HEK293T (cell line): ENCODE measurements around the gene POLDIP3.

Experiments used
- CTCF ChIA-PET: fragments of 350-600 bp; formaldehyde crosslinking; extraction: SDS; loops from one replicate; lab custom pipeline; 2021; ENCODE audit warnings: antibody characterized with exemption, inconsistent platforms; lab: Yijun Ruan, JAX
- POLR2A ChIA-PET: fragments of 350-600 bp; formaldehyde crosslinking; extraction: SDS; loops from one replicate; lab custom pipeline; 2020; ENCODE audit warnings: antibody characterized with exemption, inconsistent platforms; lab: Yijun Ruan, JAX
- DNase-seq: peaks from one replicate; pipeline ENCODE4 v3.0.0; 2012; ENCODE audit warnings: mixed read lengths; ENCODE audit errors: extremely low spot score
- ARNT ChIP-seq: fragments of 450-650 bp; IDR thresholded peaks from 2 replicates; pipeline ENCODE4 v1.6.1; 2017; ENCODE audit warnings: mild to moderate bottlenecking
- BHLHE40 ChIP-seq: fragments of 450-650 bp; IDR thresholded peaks from 2 replicates; pipeline ENCODE4 v1.6.1; 2016; ENCODE audit warnings: mild to moderate bottlenecking, moderate library complexity, borderline replicate concordance
- CTBP1 ChIP-seq: fragments of 450-650 bp; IDR thresholded peaks from 2 replicates; pipeline ENCODE4 v1.6.1; 2016; ENCODE audit warnings: borderline replicate concordance
- ELF4 ChIP-seq: fragments of 450-650 bp; IDR thresholded peaks from 2 replicates; pipeline ENCODE4 v1.6.1; 2017; ENCODE audit warnings: antibody characterized with exemption
- FOXA1 ChIP-seq: fragments of 450-650 bp; IDR thresholded peaks from 2 replicates; pipeline ENCODE4 v1.6.1; 2016; ENCODE audit warnings: mild to moderate bottlenecking
- FOXK2 ChIP-seq: fragments of 450-650 bp; IDR thresholded peaks from 2 replicates; pipeline ENCODE4 v1.6.1; 2016; ENCODE audit warnings: mild to moderate bottlenecking
- FOXM1 ChIP-seq: fragments of 450-650 bp; IDR thresholded peaks from 2 replicates; pipeline ENCODE4 v1.6.1; 2017; ENCODE audit warnings: mild to moderate bottlenecking, borderline replicate concordance
- HDGF ChIP-seq: fragments of 450-650 bp; IDR thresholded peaks from 2 replicates; pipeline ENCODE4 v1.6.1; 2017; ENCODE audit warnings: antibody characterized with exemption, borderline replicate concordance
- L3MBTL2 ChIP-seq: fragments of 450-650 bp; conservative IDR thresholded peaks from 2 replicates; pipeline ENCODE4 v1.6.1; 2016; ENCODE audit warnings: mild to moderate bottlenecking
- LEF1 ChIP-seq: fragments of 450-650 bp; IDR thresholded peaks from 2 replicates; pipeline ENCODE4 v1.6.1; 2017; ENCODE audit warnings: mild to moderate bottlenecking, borderline replicate concordance
- NFRKB ChIP-seq: fragments of 450-650 bp; IDR thresholded peaks from 2 replicates; pipeline ENCODE4 v1.6.1; 2016; ENCODE audit warnings: mild to moderate bottlenecking, moderate library complexity
- PKNOX1 ChIP-seq: fragments of 450-650 bp; IDR thresholded peaks from 2 replicates; pipeline ENCODE4 v1.6.1; 2016
- SP1 ChIP-seq: fragments of 450-650 bp; IDR thresholded peaks from 2 replicates; pipeline ENCODE4 v1.6.1; 2017
- SUZ12 ChIP-seq: fragments of 450-650 bp; IDR thresholded peaks from 2 replicates; pipeline ENCODE4 v1.6.1; 2016; ENCODE audit warnings: mild to moderate bottlenecking
- TARDBP ChIP-seq: fragments of 450-650 bp; IDR thresholded peaks from 2 replicates; pipeline ENCODE4 v1.6.1; 2016
- ZNF384 ChIP-seq: fragments of 450-650 bp; IDR thresholded peaks from 2 replicates; pipeline ENCODE4 v1.6.1; 2016

The POLDIP3 gene

DNA sequence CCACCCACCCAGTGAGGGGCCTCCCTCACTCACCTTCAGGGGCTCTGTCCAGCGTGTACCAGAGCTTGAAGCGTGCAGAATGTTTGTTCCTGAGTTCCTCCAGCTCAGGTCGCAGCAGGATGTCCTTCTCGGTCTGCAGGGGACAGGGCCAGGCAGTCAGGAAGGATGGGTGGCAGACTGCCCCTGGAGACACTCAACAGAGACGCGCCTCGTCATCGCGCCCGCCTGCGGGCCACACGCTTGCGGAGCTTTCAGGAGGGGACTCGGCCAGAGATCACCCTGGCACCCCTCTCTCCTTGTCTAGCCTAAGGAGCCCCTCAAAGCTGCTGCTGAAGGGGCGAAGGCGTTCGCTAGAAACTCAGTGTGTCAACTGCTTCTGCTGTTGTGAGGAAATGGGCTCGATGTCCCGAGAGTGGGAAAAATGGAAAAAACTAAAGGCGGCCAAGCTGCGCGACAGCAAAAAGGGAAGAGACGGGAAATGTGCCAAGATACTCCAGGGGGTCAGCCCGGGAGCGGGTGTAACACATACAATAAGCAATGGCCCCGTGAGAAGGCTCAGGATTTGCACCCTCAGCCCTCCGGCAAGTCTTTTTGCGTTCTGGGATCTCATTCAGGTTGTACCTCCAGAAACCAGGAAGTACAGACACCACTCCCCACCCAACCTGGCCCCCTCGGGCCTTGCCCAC, 9.2 kb upstream of the POLDIP3 start:
- POLR2A ChIA-PET: interaction anchor here (0.6 to 6.0 kb wide), 2 partner anchors 9 to 376 kb away, joined by 3 to 23 read pairs; partner anchors contain the start of gene POLDIP3
- no peak for DNase-seq
- CTCF ChIA-PET: interaction anchor here (0.8 to 1.0 kb wide), 2 partner anchors 25 to 28 kb away, joined by 3 read pairs; partner anchors contain the start of gene CYB5R3
- TF ChIP-seq ELF4: no peak

DNA sequence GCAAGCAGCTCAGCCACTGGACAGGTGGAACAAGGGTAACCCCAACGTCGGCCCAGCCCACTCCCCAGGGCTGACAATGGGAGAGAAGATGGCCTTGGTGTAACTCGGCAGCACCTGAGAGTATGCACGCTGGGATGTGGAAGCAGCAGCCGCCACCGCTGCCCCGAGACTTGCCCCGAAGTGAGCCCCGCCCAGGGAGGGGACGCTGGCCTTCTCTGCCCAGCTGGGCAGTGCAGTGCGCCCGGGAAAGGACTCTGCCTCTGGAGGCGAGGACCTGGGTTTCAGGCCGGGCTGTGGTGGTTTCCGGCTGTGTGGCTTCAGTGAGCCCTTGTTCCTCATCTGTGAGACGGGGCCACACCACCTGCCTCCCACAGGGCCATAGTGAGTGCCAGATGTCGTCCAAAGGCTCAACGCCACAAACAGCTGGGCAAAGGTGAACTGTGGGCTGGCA, 8.6 kb upstream of the POLDIP3 start:
- ChIA-PET CTCF (interaction anchor here (0.8 to 2.6 kb wide), 2 partner anchors 26 to 197 kb away, joined by 3 to 13 read pairs; partner anchors contain the start of gene CYB5R3), POLR2A (interaction anchor here (1.0 to 6.0 kb wide), 2 partner anchors 9 to 26 kb away, joined by 3 to 23 read pairs; partner anchors contain the start of genes CYB5R3 and POLDIP3)
- no peak for TF ChIP-seq ELF4
- TF ChIP-seq CTBP1: no peak
- no peak for TF ChIP-seq ZNF384
- TF ChIP-seq FOXA1: no peak
- TF ChIP-seq NFRKB: no peak
- no peak for TF ChIP-seq TARDBP
- TF ChIP-seq LEF1: no peak
- TF ChIP-seq SP1: no peak
- TF ChIP-seq SUZ12: no peak
- no peak for TF ChIP-seq BHLHE40
- no peak for TF ChIP-seq FOXM1
- no peak for TF ChIP-seq ARNT
- TF ChIP-seq PKNOX1: no peak
- no peak for TF ChIP-seq FOXK2
- no peak for TF ChIP-seq HDGF
- no peak for TF ChIP-seq L3MBTL2
- DNase-seq: no peak

DNA sequence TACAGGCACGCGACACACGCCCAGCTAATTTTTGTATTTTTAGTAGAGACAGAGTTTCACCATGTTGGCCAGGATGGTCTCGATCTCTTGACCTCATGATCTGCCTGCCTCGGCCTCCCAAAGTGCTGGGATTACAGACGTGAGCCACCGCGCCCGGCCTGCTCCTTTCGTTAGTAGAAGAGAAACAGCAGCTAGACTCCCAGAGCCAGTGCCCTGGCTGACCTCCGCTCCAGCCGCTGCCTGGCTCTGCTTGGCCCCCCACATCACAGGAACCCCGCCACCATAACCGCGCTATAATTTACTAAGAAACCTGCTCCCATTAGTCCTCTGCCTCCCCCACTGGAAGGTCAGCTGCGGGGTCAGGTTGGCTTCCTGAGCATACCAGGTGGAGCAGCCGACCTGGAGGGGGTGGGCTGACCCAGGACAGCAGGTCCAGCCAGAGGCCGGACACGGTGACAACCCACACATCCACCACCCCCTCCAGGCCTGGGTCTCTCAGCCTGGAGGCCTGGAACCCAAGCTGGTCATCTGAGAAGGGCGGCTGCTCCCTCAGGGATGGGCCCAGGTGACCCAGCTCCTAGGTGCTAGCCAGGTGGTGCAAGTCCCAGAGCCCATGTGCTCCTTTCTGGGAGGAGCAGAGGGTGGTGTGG, 7.5 kb upstream of the POLDIP3 start:
- CTCF ChIA-PET: interaction anchor here (0.5 to 2.6 kb wide), 9 partner anchors 10 to 198 kb away, joined by 3 to 13 read pairs (median 6); no protein-coding TSS in a partner anchor
- no peak for TF ChIP-seq FOXM1
- no peak for TF ChIP-seq TARDBP
- TF ChIP-seq L3MBTL2: no peak
- TF ChIP-seq BHLHE40: no peak
- no peak for TF ChIP-seq FOXK2
- TF ChIP-seq ARNT: no peak
- POLR2A ChIA-PET: interaction anchor here (1.0 to 6.0 kb wide), 3 partner anchors 7 to 27 kb away, joined by 3 to 23 read pairs (median 4); partner anchors contain the start of genes CYB5R3 and POLDIP3
- no peak for DNase-seq

DNA sequence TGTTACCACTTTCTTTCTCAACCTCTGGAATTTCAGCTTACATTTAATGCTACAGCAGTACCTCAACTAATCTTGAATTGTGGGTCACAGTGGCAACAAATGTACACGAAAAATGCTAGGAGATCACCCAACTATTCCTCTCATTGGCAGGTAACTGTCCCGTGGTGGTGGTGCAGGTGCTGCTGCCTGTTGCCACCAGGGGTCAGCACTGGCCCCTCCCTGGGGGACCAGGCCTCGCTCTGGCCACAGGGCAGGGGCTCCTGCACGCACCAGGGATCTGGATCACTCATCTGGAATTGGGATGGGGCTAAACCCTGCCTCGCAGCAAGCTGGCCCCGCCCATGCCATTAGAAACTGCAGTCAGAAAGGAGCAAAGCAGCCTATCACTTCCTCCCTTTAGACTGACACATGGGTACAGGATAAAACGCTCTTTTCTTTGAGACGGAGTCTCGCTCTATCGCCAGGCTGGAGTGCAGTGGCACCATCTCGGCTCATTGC, 6.9 kb upstream of the POLDIP3 start:
- peak; percentile 88 for DNase-seq
- POLR2A ChIA-PET: interaction anchor here (0.9 to 1.4 kb wide), 3 partner anchors 10 to 25 kb away, joined by 3 to 5 read pairs (median 4); no protein-coding TSS in a partner anchor
- CTCF ChIA-PET: interaction anchor here (0.6 to 2.6 kb wide), 15 partner anchors 11 to 1070 kb away, joined by 3 to 13 read pairs (median 4); no protein-coding TSS in a partner anchor
- TF ChIP-seq BHLHE40 (no peak), FOXA1 (no peak), ARNT (peak; percentile 34; the same call in 1 of the 2 replicates), PKNOX1 (no peak)

GRCh38 chr22:42620084-42620483, 5.4 kb upstream of the POLDIP3 start:
- TF ChIP-seq BHLHE40 (no peak), FOXK2 (no peak), HDGF (no peak), FOXM1 (no peak), SUZ12 (no peak), NFRKB (no peak)
- CTCF ChIA-PET: interaction anchor here (1.7 kb wide), 1 partner anchor 248 kb away, joined by 4 read pairs; no protein-coding TSS in a partner anchor
- POLR2A ChIA-PET: no interaction called here

DNA sequence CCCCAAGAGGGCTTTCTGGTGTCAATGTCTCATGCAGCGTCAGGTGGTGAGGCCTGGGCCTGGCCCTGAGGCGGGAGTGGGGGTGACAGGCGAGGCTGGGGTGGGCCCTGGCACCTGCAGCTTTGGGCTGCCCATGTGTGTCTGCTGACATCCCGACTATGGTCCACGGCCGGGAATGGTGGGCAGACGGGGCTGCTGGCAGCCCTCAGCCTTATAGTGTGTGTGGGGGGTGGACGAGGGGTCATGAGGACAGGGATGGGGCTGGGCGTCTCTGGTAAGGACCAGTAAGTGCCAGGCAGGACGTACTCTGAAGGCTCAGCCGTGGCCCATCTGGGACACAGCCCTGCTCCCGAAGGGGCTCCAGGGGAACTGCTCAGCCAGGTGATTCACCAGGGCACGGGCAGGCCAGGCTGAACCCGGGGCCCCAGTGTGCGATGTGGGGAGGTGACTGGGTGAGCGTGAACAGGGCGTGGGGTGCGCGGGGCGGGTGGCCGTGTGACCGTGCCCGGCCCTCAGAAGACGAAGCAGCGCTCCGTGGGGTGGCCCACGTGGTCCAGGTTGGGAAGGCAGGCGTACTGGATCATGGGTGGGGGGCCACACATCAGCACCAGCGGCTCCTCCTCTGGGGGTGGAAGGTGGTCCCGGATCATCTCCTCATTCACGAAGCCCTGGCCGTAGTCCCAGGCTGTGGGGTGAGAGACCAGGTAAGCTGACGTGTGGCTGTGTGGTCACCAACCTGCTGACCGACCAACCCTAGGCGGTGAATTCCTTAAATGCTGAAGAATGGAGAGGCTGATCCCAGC, 4.8 kb upstream of the POLDIP3 start:
- POLR2A ChIA-PET: interaction anchor here (0.6 kb wide), 1 partner anchor 15 kb away, joined by 3 read pairs; no protein-coding TSS in a partner anchor
- no peak for DNase-seq
- TF ChIP-seq PKNOX1 (no peak), ELF4 (no peak), ARNT (no peak), SUZ12 (no peak), FOXK2 (no peak), BHLHE40 (no peak), NFRKB (no peak), SP1 (no peak), HDGF (no peak), FOXA1 (no peak), LEF1 (no peak), ZNF384 (no peak), TARDBP (no peak), L3MBTL2 (no peak)
- CTCF ChIA-PET: no interaction called here

More at GRCh38 chr22:42620084-42620483, 5.4 kb upstream of the POLDIP3 start:
- no peak for DNase-seq
